DMS53 treated with DMSO at 0.1 percent for 48 hours (cell line): ENCODE results near the gene CHIT1.

Experiments
- DNase-seq: peaks from one replicate; lab custom pipeline; 2025; ENCODE audit not compliant: unreplicated experiment; lab: John Stamatoyannopoulos, UW

CHIT1 gene

GRCh38 chr1:203217139-203217655, 12.3 kb downstream of the CHIT1 start:
- DNase-seq = no peak

DNA sequence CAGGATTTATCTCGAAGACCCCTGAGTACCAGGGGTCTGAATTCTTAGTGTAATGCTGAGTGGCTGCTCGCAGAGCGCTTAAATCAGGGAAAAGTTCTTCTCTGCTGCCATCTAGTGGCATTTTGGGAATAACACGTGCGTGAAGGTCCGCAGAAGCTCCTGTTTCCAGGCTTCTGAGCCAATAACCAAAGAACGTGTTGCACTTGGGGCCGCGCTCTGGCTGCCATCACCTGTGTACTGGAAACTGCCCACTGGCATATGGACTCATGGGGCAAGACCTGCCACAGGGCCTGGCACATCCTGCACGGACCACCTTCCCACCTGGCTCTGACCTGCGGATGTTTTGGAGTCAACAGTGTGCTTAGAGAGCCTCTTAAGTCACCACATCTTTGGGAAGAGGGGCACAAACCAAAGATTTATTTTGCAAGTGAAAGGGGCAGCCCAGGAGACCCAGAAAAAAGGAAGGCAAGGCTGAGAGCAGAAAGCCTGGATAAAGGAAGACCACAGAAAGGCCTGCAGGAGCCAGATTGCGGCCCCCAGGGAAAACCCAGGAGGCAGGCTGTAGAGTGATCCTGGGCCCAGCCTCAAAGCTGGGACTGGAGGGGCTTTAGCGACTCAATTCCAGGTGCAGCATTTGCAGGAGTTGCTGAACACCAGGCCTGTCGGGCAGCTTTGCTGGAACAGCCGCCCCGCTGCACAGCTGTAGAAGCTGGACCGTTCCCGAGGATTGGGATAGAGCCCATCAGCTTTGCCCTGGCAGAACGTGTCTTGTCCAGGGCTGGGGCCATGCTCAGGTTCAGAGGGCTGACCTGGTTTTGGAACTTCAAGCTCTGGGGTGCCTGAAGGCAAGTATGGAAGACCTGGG, 13.0 kb downstream of the CHIT1 start:
- peak; percentile 72 for DNase-seq

DNA sequence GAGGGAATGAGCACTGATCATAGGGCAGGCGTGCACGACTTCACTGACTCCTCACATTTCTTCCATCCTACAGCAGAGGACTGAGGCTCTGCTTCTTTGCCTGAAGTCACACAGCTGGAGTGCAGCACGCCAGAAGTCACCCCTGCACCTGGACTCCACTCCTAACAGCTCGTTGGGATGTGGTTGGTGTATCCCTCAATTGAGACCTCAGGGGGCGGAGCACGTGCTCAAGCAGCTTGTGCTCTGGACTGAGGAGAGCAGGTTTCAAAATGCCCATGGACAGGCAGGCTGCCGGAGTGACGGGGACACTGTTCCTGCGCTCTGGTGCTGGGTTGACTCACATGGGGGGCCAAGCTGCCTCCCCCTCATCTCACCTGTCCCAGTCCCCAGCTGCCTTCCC, 13.9 kb downstream of the CHIT1 start:
- no peak for DNase-seq

- DNase-seq = no peak
Measured at GRCh38 chr1:203214871-203215270, 14.6 kb downstream of the CHIT1 start.

- DNase-seq = no peak
Measured at GRCh38 chr1:203213126-203213525, 16.3 kb downstream of the CHIT1 start.

- no peak for DNase-seq
Measured at GRCh38 chr1:203211812-203212211, 17.7 kb downstream of the CHIT1 start.

DNA sequence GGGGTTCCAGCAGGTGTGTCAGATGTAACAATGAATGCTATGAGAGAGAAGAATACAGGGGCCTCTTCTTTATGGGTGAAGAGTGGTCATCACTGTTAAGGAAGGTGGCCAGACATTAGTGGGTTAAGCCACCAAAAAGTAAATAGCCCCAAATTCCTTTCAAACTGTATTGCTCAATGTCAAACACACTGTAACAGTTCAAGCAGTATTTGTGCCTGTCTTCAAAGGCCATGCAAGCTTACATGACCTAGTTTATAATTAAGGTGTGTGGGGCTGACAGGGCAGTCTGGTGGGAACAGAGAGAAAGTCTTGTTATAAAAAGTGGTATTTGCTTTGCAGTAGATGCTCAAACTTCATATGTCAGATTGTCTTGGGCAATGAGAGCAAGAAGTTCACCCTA, 18.5 kb downstream of the CHIT1 start:
- DNase-seq = no peak

DNA sequence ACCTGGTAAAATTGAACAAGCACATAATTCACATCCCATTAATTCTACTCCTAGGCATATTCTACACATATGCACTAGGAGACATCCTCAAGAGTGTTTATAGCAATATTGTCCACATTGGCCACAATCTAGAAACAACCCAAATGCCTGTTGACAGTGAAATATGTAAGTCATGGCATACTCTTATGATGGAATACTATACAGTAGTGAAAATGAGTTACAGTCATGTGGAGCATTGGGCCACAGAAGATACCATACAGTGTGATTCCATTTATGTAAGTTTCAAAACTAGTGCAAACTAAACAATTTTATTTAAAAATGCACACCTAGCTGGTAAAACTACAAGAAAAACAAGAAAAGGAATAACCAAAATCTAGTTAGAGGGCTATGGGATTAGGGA, 19.1 kb downstream of the CHIT1 start:
- no peak for DNase-seq

DNA sequence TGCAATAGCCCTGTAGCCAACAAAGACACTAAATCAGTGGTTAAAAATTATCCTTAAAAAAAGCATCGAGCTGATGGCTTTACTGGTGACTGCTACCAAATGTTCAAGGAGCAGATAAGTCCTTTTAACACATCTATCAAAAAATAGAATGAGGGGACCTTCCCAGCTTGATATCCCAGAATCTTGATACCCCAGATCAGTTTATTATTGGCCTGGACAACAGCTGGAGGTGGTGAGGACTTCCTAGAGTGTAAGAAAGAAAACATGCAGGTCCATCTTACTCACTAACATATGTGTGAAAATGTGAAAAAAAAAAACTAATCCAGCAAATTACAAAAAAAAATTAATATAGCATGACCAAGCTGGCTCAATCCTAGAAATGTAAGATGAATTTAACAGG, 21.3 kb downstream of the CHIT1 start:
- DNase-seq = no peak

DNA sequence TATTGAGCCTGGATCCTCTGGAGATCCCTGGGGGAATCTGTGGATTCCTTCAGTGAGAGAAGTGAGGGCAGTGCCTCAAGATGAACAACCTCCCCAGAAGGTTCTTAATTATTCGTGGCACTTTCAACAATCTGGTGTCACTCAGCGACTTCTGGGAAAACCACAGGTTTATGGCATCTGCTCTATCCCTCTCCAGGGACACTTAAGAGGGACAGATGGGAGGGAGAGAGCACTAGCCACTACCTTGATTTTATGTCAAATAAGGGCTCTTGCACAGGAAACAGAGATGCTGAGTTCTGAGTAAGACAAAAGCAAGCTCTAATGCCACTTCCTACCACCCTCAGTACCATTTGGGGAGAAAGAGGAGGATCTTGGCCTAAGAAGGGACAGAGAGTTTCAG, 21.7 kb downstream of the CHIT1 start:
- DNase-seq = no peak

GRCh38 chr1:203206129-203206687, 23.3 kb downstream of the CHIT1 start:
- DNase-seq = no peak

- no peak for DNase-seq
Measured at GRCh38 chr1:203204756-203205155, 24.7 kb downstream of the CHIT1 start.

DNA sequence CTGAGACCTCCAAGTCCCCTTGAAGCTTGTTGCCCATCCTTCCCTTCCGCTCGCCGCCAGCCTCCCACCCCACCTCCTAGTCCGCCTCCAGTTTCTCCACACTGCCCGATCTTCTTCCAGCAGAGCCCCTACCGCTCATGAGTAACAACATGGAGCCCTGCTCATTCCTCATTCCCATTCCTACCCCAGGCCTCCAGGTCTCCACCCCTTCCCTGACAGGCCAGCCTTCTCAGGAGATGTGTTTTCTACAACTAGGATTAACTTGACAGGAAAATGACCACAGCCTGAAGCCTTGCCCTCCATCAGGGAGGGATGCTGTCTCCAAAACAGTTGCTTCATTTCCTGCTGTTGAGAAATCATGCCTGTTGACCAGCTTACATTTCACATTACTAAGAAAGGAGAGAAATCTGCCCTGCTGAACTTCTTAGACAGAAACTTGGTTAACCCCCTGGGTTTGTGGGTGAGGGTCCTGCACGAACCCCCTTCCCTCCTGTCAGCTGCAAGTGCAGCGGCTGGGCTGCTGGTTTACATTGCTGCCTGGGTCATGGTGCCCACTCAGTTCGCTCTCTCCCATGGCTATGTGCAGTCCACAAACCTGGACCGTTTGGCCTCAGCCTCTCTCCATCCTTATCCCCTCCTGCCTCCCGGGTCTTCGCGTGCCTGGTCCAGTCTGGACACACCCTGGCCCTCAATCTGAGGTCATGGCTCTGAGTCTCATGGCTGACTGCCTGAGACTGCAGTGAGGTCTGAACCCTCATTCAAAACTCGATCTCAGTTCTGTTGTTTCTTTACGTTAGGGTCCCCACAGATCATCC, 26.8 kb downstream of the CHIT1 start:
- no peak for DNase-seq

DNA sequence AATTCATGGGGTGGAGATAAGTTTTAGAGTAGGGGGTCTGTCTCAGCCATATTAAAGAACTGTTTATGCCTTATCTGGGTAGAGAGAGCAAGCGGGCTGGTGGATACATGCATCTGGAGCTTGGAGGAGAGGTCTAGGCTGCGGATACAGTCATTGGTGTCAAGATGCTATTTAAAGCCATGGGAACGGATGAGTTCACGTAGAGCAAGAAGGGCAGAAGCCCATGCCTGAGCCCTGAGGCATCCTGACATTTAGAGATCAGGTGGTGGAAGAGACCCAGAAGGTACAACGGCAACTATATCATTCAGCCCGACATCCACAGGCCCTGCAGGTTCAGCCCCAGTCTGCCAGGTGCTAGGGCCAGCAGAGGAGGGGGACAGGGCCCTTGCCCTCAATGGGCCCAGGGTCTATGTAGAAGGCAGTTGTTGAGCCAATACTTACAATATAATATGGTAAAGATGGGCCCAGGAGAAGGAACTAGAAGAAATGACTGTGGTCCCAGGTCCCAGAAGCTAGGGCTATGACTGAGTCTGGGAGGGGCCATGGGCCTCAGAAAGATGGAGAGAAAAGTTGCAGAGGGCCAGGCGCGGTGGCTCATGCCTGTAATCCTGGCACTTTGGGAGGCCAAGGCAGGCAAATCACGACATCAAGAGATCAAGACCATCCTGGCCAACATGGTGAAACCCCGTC, 27.8 kb downstream of the CHIT1 start:
- DNase-seq = no peak

GRCh38 chr1:203200916-203201315, 28.6 kb downstream of the CHIT1 start:
- DNase-seq = no peak

DNA sequence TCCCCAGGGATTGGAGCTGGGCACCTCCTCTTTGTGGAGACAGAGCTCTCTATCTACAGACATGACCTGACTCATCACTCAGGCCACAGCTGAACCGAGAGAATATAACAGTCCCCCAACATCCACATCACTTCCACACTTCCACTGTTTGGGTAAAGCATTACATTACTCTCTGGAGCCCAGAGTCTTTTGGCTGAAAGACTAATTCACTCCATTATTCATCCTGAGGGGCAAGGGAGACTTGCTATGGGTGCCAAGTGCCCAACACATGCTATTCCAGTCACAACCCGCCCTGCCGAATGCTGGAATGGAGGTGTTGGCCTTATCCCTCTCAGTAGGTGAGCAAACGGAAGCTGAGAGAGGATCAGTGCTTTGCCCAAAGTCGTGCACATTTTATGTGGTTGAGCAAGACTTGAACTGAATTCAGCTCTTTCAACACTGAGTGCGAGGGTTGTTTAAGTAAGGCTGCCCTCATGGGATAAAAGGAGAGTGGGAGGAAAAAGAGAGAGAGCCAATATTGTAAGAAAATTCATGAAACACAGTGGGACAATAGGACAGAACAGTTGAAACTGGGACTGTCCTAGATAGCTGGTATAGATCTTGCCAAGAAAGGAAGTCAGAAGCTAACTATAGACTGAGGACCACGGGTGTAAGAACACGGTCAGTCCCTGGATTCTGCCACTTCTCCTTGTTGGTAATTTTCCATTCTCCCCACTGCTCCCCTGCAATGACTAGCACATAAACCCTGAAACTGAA, 29.5 kb downstream of the CHIT1 start:
- DNase-seq = no peak

- no peak for DNase-seq
Measured at GRCh38 chr1:203199481-203199815, 30.0 kb downstream of the CHIT1 start.

DNA sequence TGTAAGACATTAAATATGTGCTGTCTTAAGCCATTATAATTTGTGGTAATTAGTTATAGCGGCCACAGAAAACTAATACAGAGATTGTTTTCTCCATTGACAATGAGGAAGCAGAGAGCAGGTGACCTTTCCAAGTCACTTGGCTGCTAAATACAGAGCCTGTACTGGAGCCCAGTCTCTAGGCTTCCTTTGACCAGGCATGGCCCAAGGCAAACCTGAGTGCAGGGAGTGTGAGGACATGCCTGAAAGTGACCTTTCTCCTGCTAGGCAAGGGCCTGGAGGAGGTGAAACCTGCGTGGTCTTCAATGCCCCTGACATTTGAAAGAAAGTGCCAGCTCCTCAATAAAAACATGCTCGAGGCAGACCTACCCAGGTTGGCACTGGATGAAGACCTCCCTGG, 30.5 kb downstream of the CHIT1 start:
- DNase-seq = no peak

- DNase-seq = no peak
Measured at GRCh38 chr1:203197625-203198024, 31.8 kb downstream of the CHIT1 start.

- no peak for DNase-seq
Measured at GRCh38 chr1:203196371-203196770, 33.1 kb downstream of the CHIT1 start.

DNA sequence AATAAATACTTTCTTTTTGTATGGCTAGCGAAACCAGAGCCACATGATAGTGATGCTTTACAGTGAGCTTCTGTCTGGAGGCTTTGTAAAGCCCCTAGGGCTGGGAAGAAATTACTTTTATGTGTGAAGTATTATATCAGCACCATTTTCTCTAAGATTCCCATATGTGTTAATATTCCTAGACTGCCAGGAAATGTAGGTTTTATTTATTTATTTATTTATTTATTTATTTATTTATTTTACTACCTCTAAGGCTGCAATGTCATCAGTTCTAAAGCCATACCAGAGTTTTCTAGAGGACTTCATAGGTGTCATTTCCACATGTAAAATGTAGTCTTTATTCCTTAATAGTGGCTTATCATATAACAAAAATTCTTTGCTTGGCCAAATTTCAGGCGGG, 38.5 kb downstream of the CHIT1 start:
- DNase-seq = no peak
